Endothelial cell of umbilical vein (primary cell): ENCODE results near the gene NAP1L4. TPM values are rescaled to one million over a fixed set of nuclear protein-coding genes. Genes with fewer than 3 reads are reported as not detected.

ENCODE experiments used
- BruUV-seq: library from RNA; stranded (reverse); fragments of 400-500 nt; replicated peaks from 2 replicates; lab custom pipeline; 2021; lab: Mats Ljungman, UMichigan
- CTCF ChIA-PET: fragments of 300-600, 350-600 bp; sonication (Branson Sonifier 250); formaldehyde crosslinking; loops from one replicate; lab custom pipeline; 2021; ENCODE audit warnings: antibody characterized with exemption, inconsistent platforms; lab: Charles Lee
- POLR2A ChIA-PET: fragments of 300-600, 350-600 bp; sonication (Branson Sonifier 250); formaldehyde crosslinking; loops from one replicate; lab custom pipeline; 2021; ENCODE audit warnings: antibody characterized with exemption, inconsistent platforms; lab: Charles Lee
- DNase-seq: peaks from one replicate; pipeline ENCODE4 v3.0.0-alpha.2; 2011; ENCODE audit warnings: low read depth, low spot score
- FAIRE-seq: peaks from 2 replicates; lab custom pipeline; 2011; peaks lifted over from hg19 to GRCh38; lab: Jason Lieb, UNC
- H2AFZ ChIP-seq: 2 replicates; pipeline ENCODE4 v1.6.0; 2012; ENCODE audit warnings: low read depth, low read length, control low read depth, inconsistent platforms
- H3K27ac ChIP-seq: 2 replicates; pipeline ENCODE4 v1.5.1; 2011; ENCODE audit warnings: low read depth, mild to moderate bottlenecking, control low read depth, low read length, moderate library complexity; ENCODE audit not compliant: insufficient read depth
- H3K27me3 ChIP-seq, 2 experiments: 2 replicates each; pipeline versions ENCODE4 v1.6.0 to v1.6.1; 2011; ENCODE audit warnings: low read length in 2 of 2, mixed read lengths in 1 of 2; ENCODE audit not compliant: control insufficient read depth in 2 of 2, insufficient read depth in 2 of 2
- H3K36me3 ChIP-seq, 2 experiments: 2 replicates in 1 of 2; 3 replicates in 1 of 2; pipeline ENCODE4 v1.5.1; 2011; ENCODE audit warnings: low read length in 2 of 2, mild to moderate bottlenecking in 1 of 2, moderate library complexity in 1 of 2; ENCODE audit not compliant: control insufficient read depth in 2 of 2, insufficient read depth in 2 of 2; ENCODE audit errors: extremely low read depth in 1 of 2
- H3K4me1 ChIP-seq: 3 replicates; pipeline ENCODE4 v1.5.1; 2011; ENCODE audit warnings: mild to moderate bottlenecking, low read length; ENCODE audit not compliant: control insufficient read depth, insufficient read depth; ENCODE audit errors: extremely low read depth
- H3K4me2 ChIP-seq: 2 replicates; pipeline ENCODE4 v1.6.1; 2011; ENCODE audit warnings: low read length, control low read depth, mixed read lengths; ENCODE audit not compliant: insufficient read depth
- H3K4me3 ChIP-seq, 3 experiments: fragments of 200-600 bp in 1 of 3; sonication (generic), shearing (Covaris generic) in 1 of 3; replicated peaks in 1 of 3; 2 replicates each; pipeline ENCODE4 v1.5.1; 2011 to 2016; ENCODE audit warnings: control low read depth in 3 of 3, low read length in 3 of 3, mild to moderate bottlenecking in 2 of 3, inconsistent platforms in 1 of 3, low read depth in 1 of 3, moderate library complexity in 1 of 3; ENCODE audit not compliant: insufficient read depth in 1 of 3
- H3K79me2 ChIP-seq: 2 replicates; pipeline ENCODE4 v1.6.0; 2012; ENCODE audit warnings: low read length, inconsistent platforms; ENCODE audit not compliant: control insufficient read depth, insufficient read depth
- H3K9ac ChIP-seq: replicated peaks from 2 replicates; pipeline ENCODE3; 2011; ENCODE audit warnings: low read length, control low read depth; ENCODE audit not compliant: insufficient read depth; ENCODE audit errors: extremely low read depth
- H3K9me1 ChIP-seq: replicated peaks from 3 replicates; pipeline ENCODE4 v1.6.0; 2011; ENCODE audit warnings: mild to moderate bottlenecking, low read length; ENCODE audit not compliant: control insufficient read depth, insufficient read depth; ENCODE audit errors: extremely low read depth
- H3K9me3 ChIP-seq: replicated peaks from 2 replicates; pipeline ENCODE4 v1.5.1; 2012; ENCODE audit warnings: low read length, inconsistent platforms; ENCODE audit not compliant: control insufficient read depth, insufficient read depth
- H4K20me1 ChIP-seq: replicated peaks from 2 replicates; pipeline ENCODE3; 2011; ENCODE audit warnings: mild to moderate bottlenecking, low read length; ENCODE audit not compliant: control insufficient read depth, insufficient read depth; ENCODE audit errors: extremely low read depth
- CTCF ChIP-seq, 2 donors: IDR thresholded peaks; 1 replicate in 1 of 2; 2 replicates in 1 of 2; pipeline ENCODE4 v1.5.1; 2011; ENCODE audit warnings: low read length in 2 of 2, mild to moderate bottlenecking in 2 of 2, moderate library complexity in 2 of 2, control low read depth in 1 of 2, inconsistent platforms in 1 of 2, low read depth in 1 of 2; ENCODE audit not compliant: insufficient read depth in 1 of 2; ENCODE audit errors: extremely low read depth in 1 of 2
- EZH2 ChIP-seq: IDR thresholded peaks from 2 replicates; pipeline ENCODE4 v1.6.1; 2012; ENCODE audit warnings: borderline replicate concordance, low read depth, mild to moderate bottlenecking, moderate library complexity, low read length, inconsistent platforms; ENCODE audit not compliant: severe bottlenecking
- JUN ChIP-seq: IDR thresholded peaks from 2 replicates; pipeline ENCODE4 v1.6.1; 2011; ENCODE audit warnings: borderline replicate concordance, low read depth; ENCODE audit not compliant: insufficient read length, insufficient read depth
- POLR2AphosphoS5 ChIP-seq: IDR thresholded peaks from 2 replicates; pipeline ENCODE4 v1.6.1; 2012; ENCODE audit warnings: low read depth, mild to moderate bottlenecking, control low read depth, low read length, moderate library complexity; ENCODE audit not compliant: insufficient read depth
- dilution Hi-C: fragments of 300-500 bp; cut with MboI; formaldehyde crosslinking; loops from one replicate; pipeline ENCODE4 v1.15.0; 2019; ENCODE audit warnings: low sequenced_read_pairs; ENCODE audit not compliant: extremely low pct_ligation_motif_present
- intact Hi-C: fragments of 100-400 bp; cut with micrococcal nuclease; formaldehyde crosslinking; loops from one replicate; pipeline ENCODE4 v1.10.0; 2022
- polyA plus RNA-seq, 4 experiments: library from polyadenylated mRNA; depleted of rRNA in 3 of 4; stranded (reverse) in 3 of 4; unstranded in 1 of 4; fragments of >200 nt; gene quantifications; 2 replicates each; pipeline versions ENCODE4 v1.2.1 to v1.2.3, GENCODE V29; 2011 to 2012; ENCODE audit warnings: missing spikeins in 1 of 4
- total RNA-seq: library from RNA; stranded (reverse); gene quantifications from 2 replicates; pipeline ENCODE4 v1.2.3, GENCODE V29; 2021

Gene NAP1L4
- total and polyA plus RNA-seq, 2 donors (not counting 3 experiments of a cell fraction or from before 2014, with no cell fraction given), result 100.0 to 177 TPM

- no peak overlapping the region for H3K9ac ChIP-seq
- dilution Hi-C loops (no loop called here), intact Hi-C loops (loop anchor here (5.0 to 10.0 kb wide), 3 partner anchors 231 to 711 kb away; partner anchors contain the start of genes ART1, ART5, MRGPRG and OSBPL5)
- no peaks in the 10 kb centered on the region for H3K36me3 ChIP-seq
- no peak overlapping the region for H3K4me2 ChIP-seq
- H3K27me3 ChIP-seq, result no peaks in the 10 kb centered on the region
- ChIA-PET POLR2A (interaction anchor here (0.6 to 1.7 kb wide), 4 partner anchors 8 to 20 kb away, joined by 3 to 4 read pairs (median 3); no protein-coding TSS in a partner anchor), CTCF (interaction anchor here (0.8 to 2.0 kb wide), 4 partner anchors 11 to 474 kb away, joined by 3 to 7 read pairs (median 4); no protein-coding TSS in a partner anchor)
- TF ChIP-seq EZH2 (no peak), JUN (no peak), CTCF (IDR thresholded peaks at IDR 0.05; ENCODE audit: extremely low read depth in 1 of 2, insufficient read depth in 1 of 2, low read depth in 1 of 2, low read length in 2 of 2) (no peak), POLR2AphosphoS5 (no peak)
- H3K79me2 ChIP-seq, result no peaks in the 10 kb centered on the region
- no peak overlapping the region for H3K4me3 ChIP-seq
- FAIRE-seq (no peak), DNase-seq (no peak)
- no peak overlapping the region for H3K27ac ChIP-seq
- peaks cover 2% of the 10 kb centered on the region for H3K9me3 ChIP-seq
- BruUV-seq, result no TSS peak
- peaks cover 22% of the 10 kb centered on the region for H3K4me1 ChIP-seq
- H3K9me1 ChIP-seq, result no peaks in the 10 kb centered on the region
- no peaks in the 10 kb centered on the region for H4K20me1 ChIP-seq
- no peak overlapping the region for H2AFZ ChIP-seq
These were observed 58.0 kb downstream of the NAP1L4 start for GRCh38 chr11:2934021-2934550.
